HG03159 (cell line): ENCODE measurements around the gene PLS3.
A peak's percentile ranks its signal among the peaks of the same experiment; 100 is the strongest.
"Not testable (repeated sequence)": the region's sequence is repeated elsewhere in the genome, so short reads cannot be mapped to it uniquely, and the experiment has no call there.

Experiments used
- ATAC-seq: cut with Tn5 transposase; IDR thresholded peaks from one replicate; pipeline ENCODE4 v1.9.1; 2021; ENCODE audit warnings: mild to moderate bottlenecking, moderate library complexity; ENCODE audit not compliant: unreplicated experiment

The PLS3 gene, protein sequence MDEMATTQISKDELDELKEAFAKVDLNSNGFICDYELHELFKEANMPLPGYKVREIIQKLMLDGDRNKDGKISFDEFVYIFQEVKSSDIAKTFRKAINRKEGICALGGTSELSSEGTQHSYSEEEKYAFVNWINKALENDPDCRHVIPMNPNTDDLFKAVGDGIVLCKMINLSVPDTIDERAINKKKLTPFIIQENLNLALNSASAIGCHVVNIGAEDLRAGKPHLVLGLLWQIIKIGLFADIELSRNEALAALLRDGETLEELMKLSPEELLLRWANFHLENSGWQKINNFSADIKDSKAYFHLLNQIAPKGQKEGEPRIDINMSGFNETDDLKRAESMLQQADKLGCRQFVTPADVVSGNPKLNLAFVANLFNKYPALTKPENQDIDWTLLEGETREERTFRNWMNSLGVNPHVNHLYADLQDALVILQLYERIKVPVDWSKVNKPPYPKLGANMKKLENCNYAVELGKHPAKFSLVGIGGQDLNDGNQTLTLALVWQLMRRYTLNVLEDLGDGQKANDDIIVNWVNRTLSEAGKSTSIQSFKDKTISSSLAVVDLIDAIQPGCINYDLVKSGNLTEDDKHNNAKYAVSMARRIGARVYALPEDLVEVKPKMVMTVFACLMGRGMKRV

DNA sequence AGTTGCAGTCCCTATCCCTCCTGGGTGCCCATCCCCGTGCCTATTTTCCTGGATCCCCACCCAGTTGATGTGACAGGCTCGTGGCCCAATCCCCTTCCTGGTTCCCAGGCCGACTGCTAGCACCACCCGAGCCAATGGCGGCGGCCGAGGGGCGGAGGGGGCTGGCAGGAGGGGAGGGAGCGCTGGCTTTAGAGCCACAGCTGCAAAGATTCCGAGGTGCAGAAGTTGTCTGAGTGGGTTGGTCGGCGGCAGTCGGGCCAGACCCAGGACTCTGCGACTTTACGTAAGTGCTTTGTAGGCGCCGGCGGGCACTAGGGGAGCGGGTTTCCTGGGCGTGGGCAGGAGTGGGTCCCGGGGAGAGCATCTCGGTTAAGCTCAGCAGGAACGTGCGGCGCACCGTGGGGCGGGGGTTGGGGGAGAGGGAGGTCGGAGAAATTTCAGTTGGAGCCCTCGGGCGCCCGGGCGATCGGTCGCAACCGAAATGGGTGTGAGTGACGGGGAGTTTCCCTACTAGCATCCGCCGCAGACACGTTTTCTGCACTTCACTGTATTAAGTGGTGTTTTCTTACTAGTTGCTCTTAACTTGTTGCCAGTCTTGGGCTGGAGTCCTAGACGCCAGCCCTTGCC, at the start of gene PLS3:
Gene PLS3 (plus strand): TSS at position 197 of the 627 bp plus-strand sequence. CDS start 49,077 bp downstream, outside the sequence.
- ATAC-seq: peak; percentile 50

DNA sequence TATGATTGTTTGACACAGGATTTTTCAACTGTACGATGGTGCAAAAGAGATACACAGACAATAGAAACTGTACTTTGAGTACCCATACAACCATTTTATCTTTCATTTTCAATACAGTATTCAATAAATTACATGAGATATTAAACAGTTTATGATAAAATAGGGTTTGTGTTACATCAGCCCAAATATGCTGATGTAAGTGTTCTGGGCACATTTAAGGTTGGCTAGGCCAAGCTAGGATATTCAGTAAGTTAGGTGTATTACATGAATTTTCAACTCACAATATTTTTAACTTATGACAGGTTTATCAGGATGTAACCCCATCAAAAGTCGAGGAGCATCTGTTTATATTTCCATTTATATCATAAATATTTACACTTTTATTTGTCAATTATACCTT, 42.9 kb upstream of the PLS3 start:
- no peak for ATAC-seq

DNA sequence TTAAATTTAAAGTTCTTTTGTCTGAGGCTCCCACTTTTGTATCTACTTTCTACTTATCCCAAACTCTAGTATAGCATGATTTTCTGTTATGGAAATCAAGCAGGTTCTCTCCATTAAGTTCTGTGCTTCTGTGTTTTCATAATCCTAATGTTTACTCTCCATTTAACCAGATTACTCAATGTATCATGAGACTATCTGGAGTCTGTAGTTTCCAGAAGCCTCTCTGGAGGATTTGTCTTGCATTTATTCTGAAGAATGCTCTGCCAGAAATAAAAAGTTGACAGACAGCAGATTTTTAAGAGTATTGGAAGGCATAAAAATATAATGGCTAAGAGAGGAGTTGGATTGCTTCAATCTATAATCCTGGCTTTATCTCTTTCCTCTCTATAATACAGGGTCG, 39.2 kb upstream of the PLS3 start:
- ATAC-seq: no peak

DNA sequence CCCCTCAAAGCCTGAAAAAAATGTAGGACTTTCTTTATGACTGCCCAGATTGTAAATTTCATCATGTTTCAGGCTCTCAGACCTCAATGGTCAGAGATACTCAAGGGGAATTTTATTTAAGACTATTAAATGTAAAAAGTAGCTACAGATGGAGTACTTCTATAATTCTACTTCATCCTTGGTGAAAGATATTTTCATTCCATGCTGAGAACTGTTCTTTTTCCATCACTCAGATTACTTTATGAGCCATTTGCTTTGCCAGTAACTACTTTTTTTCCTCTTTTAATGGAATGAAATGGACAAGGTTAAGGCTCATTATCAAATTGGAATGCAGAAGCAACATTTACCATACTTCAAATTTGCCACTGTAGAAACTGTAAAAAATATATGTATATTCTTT, 38.0 kb upstream of the PLS3 start:
- no peak for ATAC-seq

DNA sequence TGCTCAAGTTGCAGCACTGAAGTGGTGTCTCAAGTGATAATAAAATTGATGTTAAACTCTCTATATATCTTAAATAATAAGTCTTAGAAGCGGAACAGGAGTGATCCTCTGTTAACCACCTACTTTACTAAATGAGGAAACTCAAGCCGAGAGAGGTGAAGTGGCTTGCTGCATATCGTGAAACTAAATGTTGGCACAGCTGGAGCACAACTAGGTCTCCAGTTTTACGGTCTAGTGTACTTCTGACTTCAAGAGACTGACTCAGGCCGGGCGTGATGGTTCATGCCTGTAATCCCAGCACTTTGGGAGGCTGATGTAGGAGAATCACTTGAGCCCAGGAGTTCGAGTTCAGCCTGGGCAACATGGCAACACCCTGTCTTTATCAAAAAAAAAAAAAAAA, 35.5 kb upstream of the PLS3 start:
- ATAC-seq: no peak

DNA sequence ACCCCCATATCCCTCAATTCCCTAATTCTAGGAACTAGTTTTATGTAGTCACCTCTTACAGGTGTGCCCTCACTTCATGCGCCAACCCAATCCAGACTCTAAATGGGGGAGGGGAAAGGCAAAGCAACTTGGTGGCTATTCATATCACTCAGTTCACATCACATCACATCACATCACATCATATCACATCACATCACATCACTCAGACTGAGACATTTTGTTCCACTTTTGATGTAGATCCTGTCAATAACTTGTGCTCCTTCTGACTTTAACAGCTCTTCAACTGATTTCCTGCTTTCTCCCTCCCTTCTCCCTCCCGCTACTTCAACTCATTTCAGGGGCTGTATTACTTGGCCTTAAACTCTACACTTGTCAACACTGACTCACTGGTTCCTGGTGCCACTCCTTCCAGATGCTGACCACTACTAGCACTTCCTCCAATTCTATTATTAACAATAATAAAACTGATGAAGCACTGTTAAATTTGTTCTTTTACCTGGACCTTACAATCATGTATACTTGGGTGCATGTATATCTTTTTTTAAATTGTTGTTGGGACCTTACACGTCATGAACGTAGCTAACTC, 29.1 kb upstream of the PLS3 start:
- ATAC-seq: no peak

DNA sequence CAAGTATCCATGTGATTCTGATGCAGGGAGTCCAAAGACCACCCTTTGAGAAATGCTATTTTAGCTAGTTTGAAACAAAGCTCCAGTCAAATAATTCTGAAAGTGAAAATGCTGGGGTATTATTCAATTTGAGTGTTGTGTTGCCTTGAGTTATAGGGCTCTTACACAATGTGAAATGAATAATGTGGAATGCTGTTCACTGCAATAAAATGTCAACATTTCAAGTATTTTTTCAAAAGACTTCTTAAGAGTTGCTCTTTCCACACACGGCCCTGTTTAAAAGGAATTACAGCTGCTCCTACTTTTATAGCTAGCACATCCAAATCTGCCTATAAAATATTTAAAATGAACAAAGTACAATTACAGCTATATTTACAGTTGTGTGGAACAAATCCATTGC, 27.5 kb upstream of the PLS3 start:
- no peak for ATAC-seq

DNA sequence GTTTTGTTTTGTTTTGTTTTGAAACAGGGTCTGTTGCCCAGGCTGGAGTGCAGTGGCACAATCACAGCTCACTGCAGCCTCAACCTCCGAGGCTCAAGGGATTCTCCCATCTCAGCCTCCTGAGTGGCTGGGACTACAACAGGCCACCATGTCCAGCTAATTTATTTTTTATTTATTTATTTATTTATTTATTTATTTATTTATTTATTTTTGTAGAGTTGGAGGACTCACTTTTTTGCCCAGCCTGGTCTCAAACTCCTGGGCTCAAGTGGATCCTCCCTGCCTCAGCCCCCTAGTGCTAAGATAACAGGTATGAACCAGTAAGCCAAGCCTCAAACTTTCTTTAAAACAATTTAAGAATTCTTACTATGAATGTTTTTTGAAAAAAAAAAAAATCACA, 26.6 kb upstream of the PLS3 start:
- ATAC-seq: no peak

DNA sequence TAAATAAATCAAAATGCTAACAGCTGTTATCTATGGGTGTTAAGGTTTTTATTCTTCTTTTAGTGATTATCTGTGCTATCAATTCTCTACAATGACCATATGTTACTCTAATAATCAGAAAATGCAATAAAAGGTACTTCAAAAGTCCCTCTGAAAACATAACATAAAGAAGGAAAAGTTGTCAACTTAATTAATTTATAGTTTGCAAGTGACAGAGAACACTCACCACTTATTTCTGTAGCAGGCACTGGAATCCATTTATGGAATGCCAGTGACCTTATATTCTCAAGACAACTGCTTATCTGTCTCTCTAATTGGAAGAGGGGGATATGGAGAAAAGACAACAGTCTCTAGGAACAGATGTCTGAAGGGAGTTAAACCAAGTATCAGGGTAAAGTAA, 25.6 kb upstream of the PLS3 start:
- ATAC-seq: no peak

DNA sequence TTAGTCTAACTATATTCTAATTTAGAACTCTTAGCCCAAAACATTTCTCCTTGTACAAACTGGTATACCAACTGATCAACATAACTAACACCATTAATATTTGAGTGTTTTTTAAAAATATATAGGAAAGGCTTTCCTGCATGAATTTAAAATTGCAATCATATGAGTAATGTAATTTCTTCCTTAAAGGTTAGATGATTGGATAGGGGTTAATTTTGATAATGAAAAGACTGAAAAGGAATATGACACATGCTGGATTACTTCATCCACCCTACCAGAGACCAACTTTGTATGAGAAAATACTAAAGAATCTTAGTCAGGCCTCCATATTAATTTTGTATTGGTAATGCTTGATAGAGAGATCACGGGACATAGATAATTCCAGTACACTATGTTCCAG, 25.1 kb upstream of the PLS3 start:
- ATAC-seq: no peak

DNA sequence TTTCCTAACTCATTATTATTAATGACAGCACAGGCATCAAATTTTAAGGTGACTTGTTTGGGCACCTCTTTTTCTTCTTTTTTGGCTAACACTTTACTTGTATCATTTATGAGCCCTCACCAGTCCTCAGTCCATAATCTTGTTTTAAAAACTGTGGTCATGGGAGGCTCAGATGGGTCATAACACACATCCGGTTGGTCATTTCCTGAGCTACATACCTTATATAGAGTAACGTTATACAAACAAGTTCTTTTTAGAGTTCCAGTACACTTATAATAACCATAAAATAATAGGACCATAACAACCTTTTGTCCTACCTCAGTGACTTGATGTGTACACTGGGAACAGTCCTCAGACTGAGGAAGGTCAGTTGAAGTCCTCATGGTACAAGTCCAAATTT, 21.1 kb upstream of the PLS3 start:
- ATAC-seq: no peak

DNA sequence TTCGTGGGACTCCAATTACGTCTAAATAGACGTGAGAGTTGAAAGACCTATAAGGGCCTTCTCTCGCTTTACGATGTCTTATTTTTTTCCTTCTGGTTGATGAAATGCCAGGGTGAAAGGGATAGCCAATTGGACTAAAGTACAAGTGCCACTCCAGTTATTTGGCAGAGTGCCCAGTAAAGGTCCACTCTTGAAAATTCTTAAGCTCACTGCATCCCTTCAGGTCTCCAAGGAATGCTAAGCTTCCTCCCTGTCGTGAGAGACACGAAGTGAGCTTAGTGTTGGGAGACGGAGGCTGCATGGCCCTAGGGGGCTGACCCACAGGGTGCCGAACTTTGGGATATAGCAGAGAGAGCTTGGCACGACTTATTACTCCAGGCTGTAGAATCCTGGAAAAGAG, 19.9 kb upstream of the PLS3 start:
- not testable (repeated sequence) for ATAC-seq

DNA sequence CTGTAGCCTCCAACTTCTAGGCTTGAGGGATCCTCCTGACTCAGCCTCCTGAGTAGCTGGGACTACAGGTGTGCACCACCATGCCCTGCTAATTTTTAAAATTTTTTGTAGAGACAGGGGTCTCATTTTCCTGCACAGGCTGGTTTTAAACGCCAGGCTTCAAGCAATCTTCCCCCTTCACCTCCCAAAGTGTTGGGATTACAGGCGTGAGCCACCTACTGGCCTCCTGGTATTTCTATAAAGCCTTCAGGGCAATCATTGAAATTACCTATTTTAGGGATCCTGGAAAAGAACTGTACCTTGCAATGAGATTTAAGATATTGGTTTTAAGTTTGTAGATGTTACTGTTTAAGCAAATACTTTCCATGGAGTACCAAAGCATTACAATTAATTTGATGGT, 13.5 kb upstream of the PLS3 start:
- no peak for ATAC-seq

DNA sequence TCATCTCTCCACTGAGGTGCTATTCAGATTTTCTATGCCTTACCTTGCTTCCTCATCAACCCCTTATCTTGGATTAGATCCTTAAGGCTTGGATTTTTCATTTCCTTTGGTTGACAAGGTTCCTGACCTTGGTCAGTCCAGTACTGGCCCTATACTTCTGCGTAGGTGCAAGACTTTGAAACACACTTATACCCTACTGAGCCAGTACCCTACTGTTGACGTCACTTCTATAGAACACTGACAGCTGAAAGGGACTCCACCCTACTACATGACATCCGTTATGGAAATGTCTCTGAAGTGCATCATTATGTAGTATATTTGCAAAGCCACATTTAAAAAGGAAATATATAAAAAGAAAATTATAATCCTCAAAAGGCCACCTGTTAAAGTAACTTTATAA, 12.0 kb upstream of the PLS3 start:
- no peak for ATAC-seq

DNA sequence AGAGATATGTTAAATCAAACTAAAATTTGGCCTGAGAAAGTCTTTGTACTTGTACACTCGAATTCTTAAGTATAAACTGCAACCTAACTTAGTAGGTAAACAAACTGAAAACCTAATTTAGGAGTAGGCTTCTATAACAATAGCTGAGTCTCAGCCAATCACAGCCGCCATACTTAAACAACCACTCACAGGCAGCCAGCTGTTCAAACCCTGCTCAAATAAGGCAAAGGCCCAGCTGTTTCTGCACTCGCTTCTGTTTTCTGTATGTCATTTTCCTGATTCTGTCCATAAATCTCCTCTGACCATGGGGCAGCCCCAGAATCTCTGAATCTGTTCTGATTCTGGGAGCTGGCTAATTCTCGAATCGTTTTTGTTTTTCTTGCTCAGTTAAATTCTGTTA, 7.8 kb upstream of the PLS3 start:
- no peak for ATAC-seq

DNA sequence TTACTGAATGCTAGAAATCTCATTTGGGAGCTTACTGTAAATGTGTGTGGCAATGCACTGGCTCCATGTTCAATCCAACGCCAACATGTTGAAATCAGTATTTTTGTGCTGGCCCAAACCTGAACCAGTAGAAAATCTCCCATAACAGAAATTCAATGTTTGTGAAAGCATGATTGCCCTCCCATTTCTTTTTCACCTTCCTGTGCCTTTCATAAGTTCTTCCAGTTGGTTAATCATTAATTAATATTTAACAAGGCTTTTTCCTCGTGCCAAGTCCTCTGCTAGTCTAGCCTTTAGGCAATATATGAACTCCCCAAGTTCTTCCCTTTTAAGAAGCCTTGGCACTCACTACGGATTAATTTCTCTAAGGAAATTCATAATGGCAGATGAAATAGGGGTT, 1.3 kb upstream of the PLS3 start:
- ATAC-seq: no peak

DNA sequence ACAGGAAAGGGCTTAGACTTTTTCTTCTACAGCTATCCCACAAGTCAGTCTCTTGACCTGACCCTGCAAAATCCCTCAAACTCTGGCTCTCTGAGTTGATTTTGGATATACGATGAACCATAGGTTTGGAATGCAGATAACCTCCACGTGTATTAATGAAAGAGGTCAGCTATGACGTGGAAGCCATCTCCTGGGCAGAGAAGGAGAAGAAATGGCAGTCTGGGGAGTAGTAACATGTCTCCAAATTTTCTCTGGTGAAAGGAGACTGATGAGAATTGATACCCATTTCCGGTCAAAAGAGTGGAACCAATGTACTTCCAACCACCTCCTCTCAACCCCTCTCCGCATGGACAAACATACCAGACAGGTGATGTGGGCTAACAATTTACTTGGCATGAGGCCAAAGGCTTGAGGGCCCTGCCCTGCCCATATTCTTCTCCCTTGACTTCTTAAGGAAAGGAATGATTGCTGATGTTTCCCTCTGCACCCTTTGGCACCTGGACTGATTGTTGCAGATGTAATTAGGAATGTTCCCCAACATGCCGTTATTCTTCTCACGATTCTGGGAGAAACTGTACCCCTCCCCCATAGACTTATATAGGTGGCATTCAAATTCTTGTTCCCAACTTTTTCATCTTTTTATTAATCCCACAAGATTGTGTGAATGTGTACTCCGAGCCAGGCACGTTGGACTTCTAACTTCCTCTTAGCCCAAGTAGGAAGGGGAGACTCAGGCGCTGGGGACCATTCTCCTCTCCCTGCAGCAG, 580 bp upstream of the PLS3 start:
- ATAC-seq: no peak

DNA sequence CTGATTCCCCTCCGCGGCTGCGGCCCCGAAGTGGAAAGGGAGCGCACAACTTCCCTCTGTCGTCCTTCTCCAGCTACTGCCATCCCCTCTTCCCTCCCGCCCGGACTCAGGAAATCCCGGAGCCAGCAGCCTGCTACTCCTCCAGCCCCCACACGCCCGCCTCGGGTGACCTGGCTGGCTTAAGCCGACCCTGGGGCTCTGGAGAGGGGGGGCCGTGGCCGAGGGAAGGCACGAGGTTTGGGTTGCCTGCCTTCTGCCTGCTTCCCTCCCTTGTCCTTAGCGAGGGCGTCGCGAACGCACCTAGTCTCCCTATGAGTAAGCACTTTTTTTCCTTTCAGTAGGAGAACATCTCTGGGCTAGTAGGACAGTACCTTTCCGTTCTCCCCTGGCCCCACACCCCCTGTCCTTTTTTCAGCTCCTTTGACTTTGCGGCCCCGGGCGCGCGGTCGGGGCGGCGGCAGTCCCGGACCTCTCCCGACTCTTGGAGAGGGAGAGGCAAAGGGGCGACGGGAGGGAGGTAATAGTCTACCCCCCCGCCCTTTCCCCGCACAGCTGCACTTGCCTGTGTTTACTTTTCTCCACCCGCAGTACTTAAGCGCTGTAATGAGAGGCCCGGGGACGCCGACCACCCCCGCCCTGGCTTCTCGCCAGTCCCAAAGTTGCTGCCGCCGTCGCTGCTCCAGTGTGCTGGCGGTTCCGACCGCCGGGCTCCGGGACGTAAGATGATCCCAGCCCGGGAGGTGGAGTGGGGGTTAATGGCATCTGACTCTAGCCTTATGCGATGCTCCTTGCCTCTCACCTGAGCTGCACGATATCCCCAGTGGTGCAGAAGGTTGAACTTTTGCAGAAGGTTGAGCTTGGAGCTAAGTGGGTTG, 868 bp downstream of the PLS3 start:
- peak; percentile 26 for ATAC-seq

DNA sequence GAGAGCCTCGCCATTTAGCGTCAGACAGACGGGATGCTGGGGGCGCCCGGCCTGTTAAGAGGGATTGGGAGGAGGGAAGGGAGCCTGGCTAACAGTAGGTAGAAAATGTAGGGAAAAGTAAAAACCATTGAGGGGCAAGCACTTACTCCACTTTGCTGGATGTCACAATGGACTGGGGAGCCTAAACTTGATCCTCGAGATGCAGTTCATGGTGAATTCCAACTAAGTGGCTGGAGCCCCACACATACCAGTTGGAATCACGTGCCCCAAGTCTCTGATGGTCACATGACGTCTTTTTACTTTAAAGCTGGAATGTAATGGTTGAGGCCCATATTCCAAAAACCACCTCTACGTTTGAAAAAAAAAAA, 1.5 kb downstream of the PLS3 start:
- no peak for ATAC-seq

DNA sequence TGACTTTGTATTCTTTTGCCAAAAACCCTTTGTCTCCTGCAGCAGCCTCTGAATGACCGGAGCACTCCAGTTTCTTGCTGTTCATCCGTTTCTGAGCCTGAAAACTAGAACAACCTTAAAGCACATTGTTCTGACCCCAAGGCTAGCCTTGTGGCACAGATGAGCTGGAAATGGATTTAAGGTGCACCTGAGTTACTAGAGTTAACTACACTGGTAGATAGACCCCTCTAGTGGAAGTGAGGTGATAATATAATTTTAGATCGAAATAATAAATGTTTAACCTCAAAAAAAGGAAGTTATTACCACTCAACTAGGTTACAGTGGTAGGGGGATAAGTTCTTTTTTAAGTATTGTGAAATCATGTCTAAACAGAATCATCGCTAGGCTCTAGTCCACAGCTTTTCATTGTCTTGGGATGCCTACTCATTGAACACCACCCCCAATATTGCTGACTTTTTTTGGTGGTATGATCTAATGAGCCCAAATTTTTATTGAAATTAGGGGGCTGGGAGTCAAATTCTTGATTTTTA, 2.7 kb downstream of the PLS3 start:
- no peak for ATAC-seq
